ENCODE measurements around the gene LHX2. TPM values are rescaled to one million over a fixed set of nuclear protein-coding genes. Genes with fewer than 3 reads are reported as not detected.

The LHX2 gene
- total RNA-seq, 4 donors from 2014 or later, result not detected

DNA sequence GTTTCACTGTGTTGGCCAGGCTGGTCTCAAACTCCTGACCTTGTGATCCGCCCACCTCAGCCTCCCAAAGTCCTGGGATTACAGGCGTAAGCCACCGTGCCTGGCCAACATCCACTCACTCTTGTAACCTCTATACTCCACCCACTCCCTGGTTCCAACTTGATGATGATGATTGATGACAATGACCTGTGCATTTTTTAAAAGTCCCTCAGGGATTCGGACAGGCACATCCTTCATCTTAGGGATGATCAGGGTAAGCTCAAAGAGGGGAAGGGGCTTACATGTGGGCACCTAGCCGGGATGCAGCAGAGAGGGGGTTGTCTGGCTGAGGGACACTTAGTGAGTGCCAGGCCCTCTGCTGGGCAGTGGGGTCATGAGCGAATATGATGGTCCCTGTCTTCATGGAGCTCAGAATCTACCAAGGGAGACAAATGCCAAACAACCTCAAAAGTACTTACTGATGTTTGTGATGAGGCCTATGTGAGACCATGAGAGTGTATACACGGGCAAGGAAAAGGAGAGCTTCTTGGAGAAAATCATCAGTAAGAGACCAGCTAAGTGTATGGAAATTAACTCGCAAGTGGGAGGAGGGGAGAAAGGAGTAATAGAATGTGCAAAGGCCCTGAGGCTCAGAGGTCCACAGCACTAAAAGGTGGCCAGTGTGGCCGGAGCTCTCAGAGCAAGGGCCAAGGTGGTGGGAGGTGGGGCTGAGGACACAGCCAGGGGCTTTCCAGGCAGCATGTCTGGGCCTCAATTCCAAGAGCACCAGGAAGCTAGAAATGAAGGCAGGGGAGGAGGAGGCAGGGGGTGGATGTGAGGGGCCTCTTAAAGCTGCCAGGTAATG, 27.4 kb downstream of the LHX2 start:
- Histone ChIP-seq H3K36me3 (no peaks in the 10 kb centered on the region), H3K4me1 (peaks cover 8 to 13% of the 10 kb centered on the region in 2 donors), H3K4me3 (replicated peaks in 1 of 3) (no peak overlapping the region), H3K9me3 (no peaks in the 10 kb centered on the region), H3K27ac (no peak overlapping the region), H3K27me3 (peaks cover 6% of the 10 kb centered on the region)
- TF ChIP-seq, protein P1, sequence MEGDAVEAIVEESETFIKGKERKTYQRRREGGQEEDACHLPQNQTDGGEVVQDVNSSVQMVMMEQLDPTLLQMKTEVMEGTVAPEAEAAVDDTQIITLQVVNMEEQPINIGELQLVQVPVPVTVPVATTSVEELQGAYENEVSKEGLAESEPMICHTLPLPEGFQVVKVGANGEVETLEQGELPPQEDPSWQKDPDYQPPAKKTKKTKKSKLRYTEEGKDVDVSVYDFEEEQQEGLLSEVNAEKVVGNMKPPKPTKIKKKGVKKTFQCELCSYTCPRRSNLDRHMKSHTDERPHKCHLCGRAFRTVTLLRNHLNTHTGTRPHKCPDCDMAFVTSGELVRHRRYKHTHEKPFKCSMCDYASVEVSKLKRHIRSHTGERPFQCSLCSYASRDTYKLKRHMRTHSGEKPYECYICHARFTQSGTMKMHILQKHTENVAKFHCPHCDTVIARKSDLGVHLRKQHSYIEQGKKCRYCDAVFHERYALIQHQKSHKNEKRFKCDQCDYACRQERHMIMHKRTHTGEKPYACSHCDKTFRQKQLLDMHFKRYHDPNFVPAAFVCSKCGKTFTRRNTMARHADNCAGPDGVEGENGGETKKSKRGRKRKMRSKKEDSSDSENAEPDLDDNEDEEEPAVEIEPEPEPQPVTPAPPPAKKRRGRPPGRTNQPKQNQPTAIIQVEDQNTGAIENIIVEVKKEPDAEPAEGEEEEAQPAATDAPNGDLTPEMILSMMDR (IDR thresholded peaks at IDR 0.05), result no peak
- TF ChIP-seq POLR2A (IDR thresholded peaks at IDR 0.05), result no peak
- no peak for DNase-seq
- 76 to 81% methylated on average over 9 of the region's 9 CpGs for WGBS, 2 donors
- intact Hi-C loops (cut with DNase I), result no loop called here

DNA sequence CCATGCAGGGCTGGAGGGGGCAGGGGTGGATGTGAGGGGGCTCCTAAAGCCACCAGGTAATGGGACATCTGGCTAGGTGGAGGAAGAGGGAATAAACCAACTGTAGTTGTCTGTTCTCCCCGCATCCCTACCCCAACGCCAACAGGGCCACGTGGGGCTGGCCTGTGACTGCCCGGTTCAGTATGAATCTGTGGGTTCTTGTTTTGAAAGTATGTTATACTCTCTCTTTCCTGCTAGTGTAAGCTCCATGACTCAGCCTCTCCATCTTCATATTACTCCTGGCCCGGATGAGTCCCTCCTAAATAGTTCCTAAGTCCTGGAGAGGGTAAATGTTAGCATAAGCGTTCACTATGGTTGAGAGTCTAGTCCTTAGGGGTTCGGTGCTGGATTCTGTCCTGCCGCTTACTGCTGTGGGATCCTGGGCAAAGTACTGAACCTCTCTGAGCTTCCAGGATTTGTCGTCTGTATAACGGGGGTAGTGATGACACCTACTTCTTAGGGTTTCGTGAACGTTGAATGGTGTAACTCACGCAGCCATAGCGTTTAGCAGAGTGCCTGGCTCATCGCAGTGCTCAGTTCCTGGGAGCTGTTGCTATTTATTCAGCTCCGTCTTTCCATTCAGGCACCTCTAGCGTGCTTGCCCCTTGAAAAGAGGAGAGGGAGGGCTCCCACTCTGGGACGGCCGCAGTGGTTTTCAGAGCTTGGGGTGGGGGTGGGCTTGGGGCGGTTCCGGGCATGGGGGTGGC, 28.8 kb downstream of the LHX2 start:
- intact Hi-C loops (cut with DNase I), result loop anchor here (5.0 kb wide), 1 partner anchor 498 kb away; no protein-coding TSS in a partner anchor
- no peaks in the 10 kb centered on the region for H3K36me3 ChIP-seq
- no peaks in the 10 kb centered on the region for H3K9me3 ChIP-seq
- TF ChIP-seq POLR2A (IDR thresholded peaks at IDR 0.05), result no peak
- TF ChIP-seq, protein P1 (IDR thresholded peaks at IDR 0.05), result no peak
- peak overlapping the region in 1 of 3 donors; percentile 28 for H3K4me3 ChIP-seq (replicated peaks in 1 of 3)
- H3K27me3 ChIP-seq, result peaks cover 6% of the 10 kb centered on the region
- no peak overlapping the region for H3K27ac ChIP-seq
- no peak for DNase-seq
- H3K4me1 ChIP-seq, result peaks cover 12 to 18% of the 10 kb centered on the region in 2 donors
- 34 to 44% methylated on average over 14 to 16 of the region's 21 CpGs for WGBS, 2 donors

DNA sequence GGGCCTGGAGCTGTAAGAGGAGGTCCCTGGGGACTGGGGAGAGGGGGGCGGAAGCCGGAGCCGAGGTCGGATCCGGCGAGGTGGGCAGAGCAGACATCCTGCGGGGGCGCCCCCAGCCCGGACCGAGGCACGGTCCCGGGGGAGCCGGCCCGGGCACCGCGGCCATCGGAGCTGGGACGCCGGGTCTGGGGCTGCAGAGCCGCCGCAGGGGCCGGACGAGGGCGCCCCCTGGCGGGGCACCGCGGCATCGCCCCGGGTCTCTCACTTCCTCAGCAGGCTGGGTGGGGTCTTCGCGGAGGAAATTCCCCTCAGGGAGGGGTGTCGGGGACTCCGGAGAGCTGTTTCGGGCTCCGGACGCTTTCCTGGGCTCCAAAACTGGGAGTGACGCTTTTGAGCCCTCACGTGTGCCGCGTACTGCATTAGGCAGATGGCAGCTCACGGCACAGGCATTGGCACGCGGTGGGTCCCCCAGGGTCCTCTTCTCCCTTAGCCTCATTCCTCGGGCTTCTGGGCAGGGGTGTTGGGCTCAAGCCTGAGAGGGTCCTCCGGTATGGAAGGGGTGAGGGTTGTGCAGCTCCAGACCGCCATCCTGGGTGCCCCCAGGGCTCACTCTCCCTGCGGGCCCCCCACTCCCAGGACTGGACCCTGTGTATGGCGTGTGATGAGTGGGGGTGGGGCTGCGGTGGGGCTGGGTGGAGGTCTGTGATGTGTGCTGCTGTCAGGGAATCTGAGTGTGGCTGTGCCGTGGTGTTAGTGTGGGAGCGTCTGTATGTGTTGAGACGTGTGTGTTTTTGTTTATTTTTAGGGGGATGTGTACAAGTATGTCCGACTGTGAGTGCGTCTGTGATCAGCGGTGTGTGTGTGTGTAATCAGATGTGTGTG, 29.6 kb downstream of the LHX2 start:
- H3K36me3 ChIP-seq, result no peaks in the 10 kb centered on the region
- WGBS, 2 donors, result 17 to 29% methylated on average over 10 of the region's 55 CpGs

DNA sequence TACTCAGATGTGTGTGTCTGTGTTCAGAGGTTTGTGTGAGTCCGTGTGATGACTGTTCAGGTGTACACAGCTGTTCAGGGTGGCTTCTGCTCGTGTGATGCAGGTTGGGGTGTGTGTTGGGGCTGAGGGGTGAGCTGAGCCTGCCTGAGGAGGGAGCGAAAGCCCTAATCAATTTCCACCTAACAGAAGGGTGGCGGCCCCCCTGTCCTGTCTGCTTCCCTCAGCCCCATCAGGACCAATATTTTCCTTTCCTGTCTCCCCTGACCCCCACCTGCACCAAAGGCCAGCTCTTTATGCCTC, 30.2 kb downstream of the LHX2 start:
- H3K36me3 ChIP-seq, result no peaks in the 10 kb centered on the region
- no peak for DNase-seq
- TF ChIP-seq, protein P1 (IDR thresholded peaks at IDR 0.05), result no peak
- TF ChIP-seq POLR2A (IDR thresholded peaks at IDR 0.05), result no peak
- peaks cover 13% of the 10 kb centered on the region for H3K27me3 ChIP-seq
- WGBS, 2 donors, result 56 to 72% methylated on average over 4 of the region's 4 CpGs
- no peaks in the 10 kb centered on the region for H3K9me3 ChIP-seq
- H3K4me1 ChIP-seq, result peaks cover 15 to 24% of the 10 kb centered on the region in 2 donors
- H3K4me3 ChIP-seq (replicated peaks in 1 of 3), result no peak overlapping the region
- intact Hi-C loops (cut with DNase I), result loop anchor here (5.0 kb wide), 1 partner anchor 499 kb away; no protein-coding TSS in a partner anchor
- no peak overlapping the region for H3K27ac ChIP-seq

More for the DNA sequence above, 29.6 kb downstream of the LHX2 start:
- Histone ChIP-seq H3K4me1 (peaks cover 15 to 24% of the 10 kb centered on the region in 2 donors), H3K9me3 (no peaks in the 10 kb centered on the region), H3K4me3 (replicated peaks in 1 of 3) (peak overlapping the region in 1 of 3 donors; percentile 28), H3K27me3 (peaks cover 13% of the 10 kb centered on the region), H3K27ac (no peak overlapping the region)
- intact Hi-C loops (cut with DNase I), result loop anchor here (5.0 kb wide), 1 partner anchor 499 kb away; no protein-coding TSS in a partner anchor
- DNase-seq, result peak; percentile 38 to 41
- TF ChIP-seq POLR2A (IDR thresholded peaks at IDR 0.05), result no peak
- TF ChIP-seq, protein P1 (IDR thresholded peaks at IDR 0.05), result peak; percentile 46 to 99 (median 84)
